Fibroblast of mammary gland (primary cell): ENCODE results near the gene GPR39.
A peak's percentile ranks its signal among the peaks of the same experiment; 100 is the strongest.

Experiments used
- DNase-seq: peaks from one replicate; pipeline ENCODE4 v3.0.0-alpha.2; 2010; ENCODE audit warnings: low read depth
- H3K4me3 ChIP-seq: 2 replicates; pipeline ENCODE4 v1.5.1; 2011; ENCODE audit warnings: low read depth, mild to moderate bottlenecking, low read length, moderate library complexity; ENCODE audit not compliant: control insufficient read depth
- TF ChIP-seq, protein P1 (sequence below): conservative IDR thresholded peaks from 2 replicates; pipeline ENCODE4 v1.5.1; 2011; ENCODE audit warnings: low read depth, low read length, inconsistent platforms; ENCODE audit not compliant: control insufficient read depth, insufficient read depth

The GPR39 gene

DNA sequence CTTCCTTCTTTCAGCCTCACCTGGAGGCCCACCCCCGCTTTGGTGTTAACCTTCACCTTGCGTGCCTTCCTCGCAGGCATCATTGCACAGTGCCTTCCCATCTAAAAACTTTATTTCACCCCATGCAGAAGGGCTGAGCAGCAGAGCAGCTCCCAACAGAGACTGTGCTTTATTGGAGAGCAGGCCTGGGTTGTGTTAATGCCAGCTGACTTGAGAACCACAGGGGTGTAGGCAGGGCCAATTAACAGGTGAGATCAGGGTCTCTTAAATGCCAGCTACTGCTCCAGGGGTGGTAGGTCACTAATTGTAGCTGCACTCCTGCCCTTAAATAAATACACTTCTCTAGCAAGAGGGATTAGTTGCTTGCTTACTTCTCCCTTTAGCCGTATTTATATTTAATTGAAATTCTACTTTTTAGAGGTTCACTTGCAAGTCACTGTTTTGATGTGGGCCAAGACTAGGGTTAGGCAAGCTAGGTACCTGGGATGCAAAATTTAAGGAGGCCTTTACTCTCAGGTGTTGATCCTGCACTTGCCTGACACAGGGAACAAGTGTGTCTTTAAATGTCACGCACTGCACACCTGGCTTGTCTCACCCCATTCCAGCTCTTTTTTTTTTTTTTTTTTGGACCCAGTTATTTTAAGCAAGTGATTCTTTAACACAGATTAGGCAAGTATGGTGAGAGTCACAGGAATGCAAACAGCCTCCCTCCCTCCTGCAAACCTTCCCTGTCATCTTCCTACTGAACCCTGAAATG, 198.9 kb downstream of the GPR39 start:
- no peak overlapping the region for H3K4me3 ChIP-seq
- TF ChIP-seq, protein P1, sequence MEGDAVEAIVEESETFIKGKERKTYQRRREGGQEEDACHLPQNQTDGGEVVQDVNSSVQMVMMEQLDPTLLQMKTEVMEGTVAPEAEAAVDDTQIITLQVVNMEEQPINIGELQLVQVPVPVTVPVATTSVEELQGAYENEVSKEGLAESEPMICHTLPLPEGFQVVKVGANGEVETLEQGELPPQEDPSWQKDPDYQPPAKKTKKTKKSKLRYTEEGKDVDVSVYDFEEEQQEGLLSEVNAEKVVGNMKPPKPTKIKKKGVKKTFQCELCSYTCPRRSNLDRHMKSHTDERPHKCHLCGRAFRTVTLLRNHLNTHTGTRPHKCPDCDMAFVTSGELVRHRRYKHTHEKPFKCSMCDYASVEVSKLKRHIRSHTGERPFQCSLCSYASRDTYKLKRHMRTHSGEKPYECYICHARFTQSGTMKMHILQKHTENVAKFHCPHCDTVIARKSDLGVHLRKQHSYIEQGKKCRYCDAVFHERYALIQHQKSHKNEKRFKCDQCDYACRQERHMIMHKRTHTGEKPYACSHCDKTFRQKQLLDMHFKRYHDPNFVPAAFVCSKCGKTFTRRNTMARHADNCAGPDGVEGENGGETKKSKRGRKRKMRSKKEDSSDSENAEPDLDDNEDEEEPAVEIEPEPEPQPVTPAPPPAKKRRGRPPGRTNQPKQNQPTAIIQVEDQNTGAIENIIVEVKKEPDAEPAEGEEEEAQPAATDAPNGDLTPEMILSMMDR: no peak
- no peak for DNase-seq

DNA sequence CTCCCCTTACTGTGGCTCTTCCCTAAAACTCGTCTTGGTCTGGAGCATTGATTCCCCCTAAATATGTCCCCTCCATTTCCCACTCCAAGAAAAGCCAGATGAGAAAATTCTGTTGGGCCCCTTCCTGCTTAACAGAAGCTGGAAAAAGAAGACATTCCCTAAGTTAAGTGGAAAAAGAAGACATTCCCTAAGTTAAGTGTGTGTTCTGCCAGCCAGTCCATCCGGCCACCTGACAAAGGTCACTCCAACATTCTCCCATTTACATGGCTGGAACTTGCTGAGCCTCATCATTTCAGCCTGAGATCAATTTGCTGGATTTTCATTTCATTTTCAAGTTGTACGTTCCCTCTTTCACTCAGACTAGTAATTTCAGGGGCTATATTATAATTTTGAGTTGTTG, 201.4 kb downstream of the GPR39 start:
- no peak overlapping the region for H3K4me3 ChIP-seq
- TF ChIP-seq, protein P1: no peak
- no peak for DNase-seq

DNA sequence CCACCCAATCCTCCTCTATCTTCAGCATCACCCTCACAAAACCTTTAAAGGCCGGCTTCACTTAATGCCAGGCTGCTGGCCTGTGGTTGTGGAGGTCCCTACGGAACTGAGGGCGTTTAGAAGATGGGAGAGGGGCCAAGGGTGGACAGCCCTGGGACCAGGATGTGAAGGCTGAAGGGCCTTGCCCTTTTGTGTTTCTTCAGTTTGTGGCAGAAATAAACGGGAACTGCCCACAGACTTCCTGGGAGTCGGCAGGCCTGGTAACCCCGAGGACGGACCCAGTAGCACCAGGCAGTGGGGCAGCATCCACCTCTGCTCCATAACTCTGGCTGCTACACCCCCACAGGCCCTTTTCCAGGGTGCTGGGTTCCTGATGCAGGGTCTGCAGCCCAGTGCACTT, 202.1 kb downstream of the GPR39 start:
- no peak for DNase-seq
- TF ChIP-seq, protein P1: no peak
- H3K4me3 ChIP-seq: no peak overlapping the region

DNA sequence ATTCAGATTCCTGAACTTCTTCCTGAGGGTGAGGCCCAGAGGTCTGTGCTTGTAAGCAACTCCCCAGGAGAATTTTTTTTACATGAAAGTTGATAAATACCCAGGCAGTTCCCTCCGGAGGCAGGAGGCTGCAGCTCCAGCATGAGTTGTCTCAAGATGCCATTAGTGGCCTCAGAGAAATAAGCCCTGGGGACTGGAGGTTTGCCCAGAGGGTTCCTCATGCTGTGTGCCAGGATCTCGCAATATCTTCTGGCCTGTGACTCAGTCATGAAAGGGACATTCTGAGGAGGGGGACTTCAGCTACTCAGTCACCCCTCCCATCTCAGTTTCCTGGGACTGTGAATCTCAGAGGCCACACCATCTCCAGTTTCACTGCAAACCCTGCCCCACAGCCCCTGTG, 203.5 kb downstream of the GPR39 start:
- TF ChIP-seq, protein P1: no peak
- no peak overlapping the region for H3K4me3 ChIP-seq
- peak; percentile 5 for DNase-seq

DNA sequence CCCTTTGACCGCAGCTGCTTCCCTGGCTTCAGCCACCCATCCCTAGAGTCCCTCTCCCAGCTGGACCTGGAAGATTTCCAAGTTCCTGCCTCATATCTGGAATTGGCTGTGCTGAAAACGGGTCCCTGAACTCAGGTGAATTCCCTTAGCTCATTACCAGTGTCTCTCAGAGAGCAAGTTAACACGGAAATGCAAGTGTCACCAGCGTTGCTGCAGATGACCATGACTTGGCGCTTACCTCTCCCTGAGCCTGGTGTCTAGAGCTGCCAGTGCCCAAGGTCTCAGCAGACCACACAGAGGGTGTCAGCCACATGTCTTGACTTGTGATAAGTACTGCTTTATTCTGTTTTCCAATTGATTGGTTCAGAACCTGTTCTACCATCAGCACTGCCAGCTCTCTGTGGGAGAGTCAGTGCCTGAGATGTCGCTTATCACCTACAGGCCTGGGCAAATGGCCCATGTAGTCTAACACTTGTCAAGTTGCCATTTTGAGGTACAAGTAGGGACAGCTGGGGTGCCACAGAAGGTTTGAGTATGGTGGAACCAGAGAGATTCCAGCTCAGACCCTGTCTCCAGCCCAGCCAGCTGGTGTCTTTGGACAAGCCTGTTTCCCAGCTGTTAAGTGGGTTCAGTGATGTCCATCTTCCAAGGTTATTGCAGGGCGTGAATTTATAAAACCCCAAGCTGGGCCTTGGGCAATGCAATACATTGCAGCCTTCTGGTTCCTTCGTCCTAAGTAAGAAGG, 204.7 kb downstream of the GPR39 start:
- H3K4me3 ChIP-seq: no peak overlapping the region
- TF ChIP-seq, protein P1: no peak

DNA sequence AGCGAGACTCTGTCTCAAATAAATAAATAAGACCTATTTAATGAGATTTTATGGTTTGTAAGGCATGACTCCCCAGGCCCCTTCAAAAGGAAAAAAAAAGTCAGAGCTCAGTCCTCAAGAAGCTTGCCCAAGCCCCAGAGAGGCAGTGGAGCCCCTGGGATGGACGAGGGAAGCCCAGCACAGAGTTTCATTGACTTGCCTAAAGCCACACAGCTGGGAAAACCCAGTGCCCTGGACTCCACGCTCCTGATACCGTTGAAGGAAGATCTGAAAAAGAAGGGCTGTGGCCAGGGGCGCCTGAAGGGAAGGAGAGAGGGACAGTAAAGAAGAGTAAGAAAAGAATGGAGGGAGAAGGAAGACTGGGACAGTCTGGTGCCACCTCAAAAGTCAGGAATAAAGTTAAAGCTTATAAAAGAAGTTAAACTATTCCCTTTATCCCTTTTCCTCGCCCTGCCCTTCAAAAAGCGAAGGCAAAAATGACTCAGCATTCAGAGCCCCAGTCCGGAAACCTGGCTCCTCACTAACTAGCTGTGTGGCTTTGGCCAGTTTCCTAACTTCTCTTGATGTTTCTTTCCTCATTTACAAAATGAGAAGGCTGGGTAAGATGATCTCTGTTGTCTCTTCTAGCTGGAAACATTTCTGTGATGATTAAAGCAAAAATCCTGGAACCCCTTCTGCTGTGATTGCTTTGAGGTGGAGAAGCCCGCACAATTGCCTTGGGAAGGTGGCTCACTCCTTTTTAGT, 206.7 kb downstream of the GPR39 start:
- H3K4me3 ChIP-seq: no peak overlapping the region
- peak; percentile 61 for DNase-seq
- TF ChIP-seq, protein P1: no peak

More for the DNA sequence above, 204.7 kb downstream of the GPR39 start:
- no peak for DNase-seq
